PC-3 (cell line): ENCODE measurements around the gene CSTF3. TPM values are rescaled to one million over a fixed set of nuclear protein-coding genes. Genes with fewer than 3 reads are reported as not detected.

Experiments used
- ATAC-seq: fragments of 200-7000 bp; cut with Tn5 transposase; 2 replicates; pipeline ENCODE4 v1.9.1; 2020; ENCODE audit warnings: mild to moderate bottlenecking, moderate library complexity
- BruUV-seq: library from RNA; stranded (reverse); fragments of 400-500 nt; replicated peaks from 2 replicates; lab custom pipeline; 2021; lab: Mats Ljungman, UMichigan
- CTCF ChIA-PET: fragments of 300-600 bp; sonication (Branson Sonifier 250); formaldehyde crosslinking; loops from one replicate; lab custom pipeline; 2022; ENCODE audit warnings: antibody characterized with exemption; lab: Charles Lee
- POLR2A ChIA-PET: fragments of 300-600 bp; sonication (Branson Sonifier 250); formaldehyde crosslinking; loops from one replicate; lab custom pipeline; 2022; ENCODE audit warnings: antibody characterized with exemption; ENCODE audit not compliant: unreplicated experiment; lab: Charles Lee
- DNase-seq: peaks from one replicate; pipeline ENCODE4 v3.0.0-alpha.2; 2015
- H2AFZ ChIP-seq: fragments of 300-600 bp; sonication (generic); 2 replicates; pipeline ENCODE4 v1.6.0; 2016; ENCODE audit warnings: antibody characterized with exemption, low read length
- H3F3A ChIP-seq: fragments of 300-600 bp; sonication (generic); one replicate; pipeline ENCODE4 v1.6.0; 2017; ENCODE audit warnings: antibody characterized with exemption, low read length, control low read depth, mild to moderate bottlenecking; ENCODE audit not compliant: unreplicated experiment
- H3K27ac ChIP-seq: fragments of 300-600 bp; sonication (generic); 2 replicates; pipeline ENCODE4 v1.5.1; 2016; ENCODE audit warnings: mild to moderate bottlenecking, low read length
- H3K27me3 ChIP-seq: fragments of 300-600 bp; sonication (generic); 2 replicates; pipeline ENCODE4 v1.6.1; 2016; ENCODE audit warnings: low read length, mixed read lengths
- H3K36me3 ChIP-seq: fragments of 300-600 bp; sonication (generic); 2 replicates; pipeline ENCODE4 v1.6.1; 2016; ENCODE audit warnings: low read depth, mixed run types, low read length, mixed read lengths
- H3K4me1 ChIP-seq: fragments of 300-600 bp; sonication (generic); 2 replicates; pipeline ENCODE4 v1.5.1; 2016; ENCODE audit warnings: low read length; ENCODE audit not compliant: insufficient read depth
- H3K4me2 ChIP-seq: fragments of 300-600 bp; sonication (generic); 2 replicates; pipeline ENCODE4 v1.6.0; 2016; ENCODE audit warnings: low read length
- H3K4me3 ChIP-seq: fragments of 300-600 bp; sonication (generic); 2 replicates; pipeline ENCODE4 v1.5.1; 2016; ENCODE audit warnings: mild to moderate bottlenecking, low read length, mixed read lengths
- H3K79me2 ChIP-seq: fragments of 300-600 bp; sonication (generic); 2 replicates; pipeline ENCODE4 v1.6.1; 2017; ENCODE audit warnings: low read length, mixed read lengths
- H3K9ac ChIP-seq: fragments of 300-600 bp; sonication (generic); 2 replicates; pipeline ENCODE4 v1.6.0; 2016; ENCODE audit warnings: mild to moderate bottlenecking, low read length
- H3K9me2 ChIP-seq: fragments of 300-600 bp; sonication (generic); replicated peaks from 2 replicates; pipeline ENCODE4 v1.6.1; 2016; ENCODE audit warnings: mixed run types, low read length, mixed read lengths
- H3K9me3 ChIP-seq: fragments of 300-600 bp; sonication (generic); 2 replicates; pipeline ENCODE4 v1.6.1; 2016; ENCODE audit warnings: low read length, mixed read lengths
- H4K20me1 ChIP-seq: fragments of 300-600 bp; sonication (generic); 2 replicates; pipeline ENCODE4 v1.6.1; 2016; ENCODE audit warnings: low read length, mixed read lengths
- CTCF ChIP-seq: fragments of 300-600 bp; sonication (generic); conservative IDR thresholded peaks from 2 replicates; pipeline ENCODE4 v1.5.1; 2017; ENCODE audit warnings: antibody characterized with exemption, low read depth, mild to moderate bottlenecking, low read length
- EZH2 ChIP-seq: fragments of 300-600 bp; sonication (generic); IDR thresholded peaks from one replicate; pipeline ENCODE4 v1.6.1; 2017; ENCODE audit warnings: antibody characterized with exemption, mild to moderate bottlenecking, low read length; ENCODE audit not compliant: unreplicated experiment
- EZH2phosphoT487 ChIP-seq: fragments of 300-600 bp; sonication (generic); IDR thresholded peaks from 2 replicates; pipeline ENCODE4 v1.6.1; 2018; ENCODE audit warnings: mild to moderate bottlenecking, antibody characterized with exemption, low read length, borderline replicate concordance
- intact Hi-C: fragments of 100-400 bp; cut with micrococcal nuclease; formaldehyde crosslinking; loops from 2 replicates; pipeline ENCODE4 v1.9.0; 2023
- total RNA-seq: library from RNA; depleted of rRNA; stranded (reverse); fragments of >200 nt; gene quantifications from 2 replicates; pipeline ENCODE4 v1.2.3, GENCODE V29; 2014

The CSTF3 gene
- total RNA-seq, 1 experiment from 2014 or later, result 30.0 TPM

GRCh38 chr11:33172996-33173395 lies 11.7 kb upstream of the CSTF3 start:
- intact Hi-C loops, result no loop called here
- H3K36me3 ChIP-seq, result no peaks in the 10 kb centered on the region
- ATAC-seq, result no peak
- no peak overlapping the region for H3K4me3 ChIP-seq
- H3F3A ChIP-seq, result no peaks in the 10 kb centered on the region
- H3K9ac ChIP-seq, result no peak overlapping the region
- no peaks in the 10 kb centered on the region for H4K20me1 ChIP-seq
- H3K79me2 ChIP-seq, result no peaks in the 10 kb centered on the region
- H3K4me2 ChIP-seq, result no peak overlapping the region
- TF ChIP-seq CTCF (no peak), EZH2phosphoT487 (no peak), EZH2 (no peak)
- ChIA-PET POLR2A (no interaction called here), CTCF (no interaction called here)
- no peaks in the 10 kb centered on the region for H3K27me3 ChIP-seq
- no peak overlapping the region for H2AFZ ChIP-seq
- no peak overlapping the region for H3K27ac ChIP-seq
- no peaks in the 10 kb centered on the region for H3K9me2 ChIP-seq
- no peak for DNase-seq
- H3K4me1 ChIP-seq, result no peaks in the 10 kb centered on the region
- no TSS peak for BruUV-seq
- no peaks in the 10 kb centered on the region for H3K9me3 ChIP-seq

GRCh38 chr11:33172345-33172744 lies 11.1 kb upstream of the CSTF3 start:
- Histone ChIP-seq H3K4me3 (no peak overlapping the region), H4K20me1 (no peaks in the 10 kb centered on the region), H3K9me3 (no peaks in the 10 kb centered on the region), H3K4me1 (no peaks in the 10 kb centered on the region), H3K9ac (no peak overlapping the region), H3K27ac (no peak overlapping the region), H2AFZ (no peak overlapping the region), H3K27me3 (no peaks in the 10 kb centered on the region), H3K4me2 (no peak overlapping the region), H3K9me2 (no peaks in the 10 kb centered on the region), H3K79me2 (no peaks in the 10 kb centered on the region), H3K36me3 (no peaks in the 10 kb centered on the region), H3F3A (no peaks in the 10 kb centered on the region)
- no peak for TF ChIP-seq CTCF
- TF ChIP-seq EZH2phosphoT487, result no peak
- TF ChIP-seq EZH2, result no peak
- no TSS peak for BruUV-seq
- CTCF ChIA-PET, result no interaction called here
- ATAC-seq (no peak), DNase-seq (no peak)
- POLR2A ChIA-PET, result no interaction called here
- intact Hi-C loops, result no loop called here

- intact Hi-C loops, result no loop called here
- H2AFZ ChIP-seq, result no peak overlapping the region
- H4K20me1 ChIP-seq, result no peaks in the 10 kb centered on the region
- H3K4me3 ChIP-seq, result no peak overlapping the region
- TF ChIP-seq CTCF (no peak), EZH2 (no peak), EZH2phosphoT487 (no peak)
- H3K4me1 ChIP-seq, result no peaks in the 10 kb centered on the region
- H3K9me3 ChIP-seq, result no peaks in the 10 kb centered on the region
- H3K36me3 ChIP-seq, result no peaks in the 10 kb centered on the region
- no peaks in the 10 kb centered on the region for H3F3A ChIP-seq
- no peak overlapping the region for H3K27ac ChIP-seq
- H3K4me2 ChIP-seq, result no peak overlapping the region
- no peaks in the 10 kb centered on the region for H3K27me3 ChIP-seq
- H3K79me2 ChIP-seq, result no peaks in the 10 kb centered on the region
- no peak overlapping the region for H3K9ac ChIP-seq
- no peak for DNase-seq
- H3K9me2 ChIP-seq, result no peaks in the 10 kb centered on the region
- ChIA-PET CTCF (no interaction called here), POLR2A (interaction anchor here (0.6 kb wide), 1 partner anchor 10 kb away, joined by 15 read pairs; the partner anchor contains the start of gene CSTF3)
- no TSS peak for BruUV-seq
- ATAC-seq, result no peak
Measured at GRCh38 chr11:33171251-33171650, 10.0 kb upstream of the CSTF3 start.
